ENCODE data around the gene PCNX4.

Gene PCNX4

DNA sequence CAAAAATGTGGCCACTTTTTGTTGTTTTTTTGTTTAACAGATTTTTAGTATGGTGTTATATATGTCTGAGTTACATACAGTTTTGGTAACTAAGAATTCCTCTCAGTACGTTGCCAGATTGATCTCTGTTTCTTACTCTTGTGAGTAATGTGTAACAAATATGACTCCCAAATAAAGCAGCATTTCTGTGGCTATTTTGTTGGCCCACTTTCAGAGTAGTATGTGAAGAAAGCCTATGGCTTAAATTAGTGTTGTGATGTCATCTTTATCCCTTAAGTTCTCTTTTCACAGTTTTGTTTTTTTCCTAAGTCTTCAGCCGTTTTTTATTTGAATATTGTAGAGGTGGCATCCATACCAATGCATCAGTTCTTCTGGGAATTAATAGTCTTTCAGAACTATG, 10.7 kb downstream of the PCNX4 start:
- DNase-seq (ENCODE audit: low read depth) = no peak

DNA sequence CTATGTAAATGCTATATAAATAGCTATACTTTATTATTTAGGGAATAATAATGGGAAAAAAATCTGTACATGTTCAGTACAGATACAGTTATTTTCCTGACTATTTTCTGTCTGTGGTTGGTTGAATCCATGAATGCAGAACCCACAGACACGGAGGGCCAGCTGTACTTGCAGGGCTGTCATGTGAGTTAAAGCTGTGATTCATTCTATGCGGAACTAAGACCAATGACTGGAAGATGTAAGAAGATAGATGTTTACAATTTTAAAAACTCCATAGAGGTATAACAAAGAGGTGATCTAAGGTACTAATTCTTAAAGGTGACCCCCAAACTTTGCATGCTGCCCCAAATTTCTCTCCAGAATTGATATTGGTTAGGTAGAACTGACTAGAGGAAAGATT, 14.6 kb downstream of the PCNX4 start:
- no peak for DNase-seq (ENCODE audit: low read depth)

DNA sequence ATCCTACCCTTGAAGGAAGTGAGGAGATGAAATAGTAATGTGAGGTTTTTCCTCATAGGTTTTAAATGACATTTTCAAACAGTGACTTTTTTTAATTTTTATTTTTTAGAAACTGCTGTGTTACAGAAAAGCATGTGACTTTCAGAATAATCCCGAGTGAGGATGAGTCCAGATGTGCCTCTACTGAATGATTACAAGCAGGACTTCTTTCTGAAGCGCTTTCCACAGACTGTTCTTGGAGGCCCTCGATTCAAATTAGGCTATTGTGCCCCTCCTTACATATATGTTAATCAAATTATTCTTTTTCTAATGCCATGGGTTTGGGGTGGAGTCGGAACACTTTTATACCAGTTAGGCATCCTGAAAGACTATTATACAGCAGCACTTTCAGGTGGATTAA, 15.8 kb downstream of the PCNX4 start:
- no peak for DNase-seq (ENCODE audit: low read depth)

DNA sequence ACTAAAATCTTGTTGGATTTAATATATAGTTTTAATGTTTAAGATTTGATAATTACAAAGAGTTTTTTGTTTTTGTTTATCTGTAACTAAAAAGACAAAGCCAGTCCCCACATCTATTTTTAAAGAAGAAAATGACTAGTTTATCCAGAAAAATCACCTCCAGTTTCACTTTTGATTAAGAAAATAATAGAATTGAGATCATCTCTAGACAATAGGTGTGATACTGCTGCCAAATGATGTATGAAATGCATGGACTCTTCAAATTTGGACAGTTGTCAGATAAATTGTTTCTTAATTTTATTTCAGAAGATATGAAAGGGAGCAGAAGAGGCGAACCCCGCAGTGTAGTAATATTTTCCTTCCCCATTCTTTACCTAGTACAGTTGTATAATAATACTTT, 20.0 kb downstream of the PCNX4 start:
- DNase-seq (ENCODE audit: low read depth) = no peak

DNA sequence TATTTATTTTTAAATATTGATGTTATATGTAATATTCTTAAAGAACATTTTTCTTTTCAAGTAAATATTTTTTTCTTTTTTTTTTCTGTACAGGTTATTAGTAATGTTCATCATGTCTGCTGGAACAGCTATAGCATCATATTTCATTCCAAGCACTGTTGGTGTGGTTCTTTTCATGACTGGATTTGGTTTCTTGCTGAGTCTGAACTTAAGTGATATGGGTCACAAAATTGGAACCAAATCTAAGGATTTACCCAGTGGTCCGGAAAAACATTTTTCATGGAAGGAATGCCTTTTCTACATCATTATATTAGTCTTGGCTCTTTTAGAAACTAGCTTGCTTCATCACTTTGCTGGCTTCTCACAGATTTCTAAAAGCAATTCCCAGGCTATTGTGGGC, 23.2 kb downstream of the PCNX4 start:
- DNase-seq (ENCODE audit: low read depth) = no peak

DNA sequence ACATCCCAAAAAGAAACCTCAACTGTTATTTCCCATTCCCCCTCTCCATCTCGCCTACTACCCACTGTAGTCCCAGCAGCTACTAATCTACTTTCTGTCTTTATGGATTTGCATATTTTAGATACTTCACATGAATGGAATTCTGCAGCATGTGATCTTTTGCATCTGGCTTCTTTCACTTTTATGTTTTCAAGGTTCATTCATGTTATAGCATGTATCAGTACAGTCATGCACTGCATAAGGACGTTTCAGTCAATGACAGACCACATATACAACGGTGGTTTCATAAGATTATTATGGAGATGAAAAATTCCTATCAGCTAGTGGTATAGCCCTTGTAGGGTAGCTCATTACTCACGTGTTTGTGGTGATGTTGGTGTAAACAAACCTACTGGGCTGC, 24.5 kb downstream of the PCNX4 start:
- DNase-seq (ENCODE audit: low read depth) = no peak

DNA sequence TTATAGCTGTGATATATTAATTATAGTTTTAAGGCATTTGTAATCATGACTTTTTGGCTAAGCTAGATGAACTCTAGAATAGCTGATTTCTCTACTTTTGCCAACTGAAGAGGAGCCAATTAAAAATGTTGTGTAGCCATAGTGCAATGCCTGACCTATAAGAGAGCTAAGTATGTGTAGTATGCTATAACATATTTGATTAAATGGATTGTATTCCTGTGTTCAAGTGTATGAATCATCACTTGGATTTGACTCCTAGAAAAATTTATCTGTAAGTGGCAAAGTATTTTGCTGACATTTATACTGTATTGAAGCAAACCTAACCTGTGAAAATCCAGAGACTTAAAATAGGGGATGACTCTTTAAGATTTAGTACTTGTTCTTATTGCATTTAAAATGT, 34.2 kb downstream of the PCNX4 start:
- no peak for DNase-seq (ENCODE audit: low read depth)

DNA sequence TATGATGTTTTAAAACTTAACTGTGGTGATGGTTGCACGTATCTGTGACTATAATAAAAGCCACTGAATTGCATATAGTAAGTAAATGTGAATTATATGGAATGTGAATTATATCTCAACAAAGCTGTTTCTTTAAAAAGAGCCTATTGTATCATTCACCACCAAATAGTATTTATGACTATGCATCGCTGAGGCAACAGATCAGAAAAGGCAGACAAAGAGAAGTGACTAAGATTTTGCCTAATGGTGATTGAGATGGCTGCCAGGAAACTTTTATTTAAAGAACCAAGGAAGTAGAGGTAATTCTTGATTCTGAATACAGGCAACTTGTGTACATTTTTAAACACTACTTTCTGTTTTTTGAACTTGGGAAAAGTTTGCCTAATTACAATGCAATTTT, 41.8 kb downstream of the PCNX4 start:
- no peak for DNase-seq (ENCODE audit: low read depth)

DNA sequence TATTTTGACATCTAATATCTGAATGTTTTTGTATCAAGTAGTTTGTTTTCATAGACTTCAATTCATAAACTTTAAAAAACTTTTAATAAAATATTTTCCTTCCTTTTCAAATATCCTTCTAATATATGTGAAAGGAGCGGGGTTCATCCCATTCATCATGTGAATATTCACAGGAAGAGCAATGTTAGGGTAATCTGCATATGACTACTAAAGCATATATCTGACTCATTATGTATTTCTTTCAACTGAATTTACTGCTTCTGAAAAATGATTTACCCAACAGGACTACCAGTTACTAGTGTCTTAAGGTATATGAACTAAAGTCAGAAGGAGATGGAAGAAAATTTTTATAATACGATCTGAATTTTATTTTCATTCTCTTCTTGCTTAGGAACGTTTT, 43.0 kb downstream of the PCNX4 start:
- no peak for DNase-seq (ENCODE audit: low read depth)

DNA sequence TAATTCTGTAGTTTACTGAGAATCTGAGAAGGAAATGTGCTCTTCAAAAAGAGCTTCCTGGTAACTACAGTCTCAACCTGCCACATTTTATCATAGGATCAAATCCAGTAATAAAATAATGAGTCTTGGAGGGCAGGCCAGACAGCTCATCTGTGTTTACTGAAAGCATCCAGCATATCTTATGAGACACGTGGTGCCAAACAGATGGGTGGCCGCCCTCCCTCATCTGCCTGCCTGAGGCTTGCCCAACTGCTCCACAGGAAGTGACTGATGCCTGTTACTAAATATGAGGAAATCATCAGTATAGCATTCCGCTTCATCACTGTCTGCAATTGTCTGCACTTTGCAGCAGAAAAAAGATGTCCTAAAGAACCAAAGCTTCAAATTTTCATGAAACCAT, 60.0 kb downstream of the PCNX4 start:
- peak; percentile 54 for DNase-seq (ENCODE audit: low read depth)

DNA sequence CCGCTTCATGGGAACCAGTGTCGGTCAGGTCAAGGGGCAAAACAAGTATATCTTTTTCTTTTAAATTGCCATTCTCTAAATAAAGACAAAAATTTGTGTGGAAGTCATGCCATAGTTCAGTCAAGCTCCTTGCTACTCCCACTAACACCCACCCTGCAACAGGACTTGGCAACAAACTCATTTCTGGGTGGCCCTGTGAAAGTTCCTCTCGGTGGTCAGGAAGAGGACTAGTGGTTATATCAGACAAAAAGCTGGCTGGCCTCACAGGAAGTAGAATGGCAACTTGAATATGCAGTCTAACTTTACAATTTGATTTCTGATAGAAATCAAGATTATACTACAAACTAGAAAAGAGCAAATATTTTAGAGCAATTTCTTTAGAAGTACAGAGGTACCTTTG, 62.3 kb downstream of the PCNX4 start:
- no peak for DNase-seq (ENCODE audit: low read depth)

DNA sequence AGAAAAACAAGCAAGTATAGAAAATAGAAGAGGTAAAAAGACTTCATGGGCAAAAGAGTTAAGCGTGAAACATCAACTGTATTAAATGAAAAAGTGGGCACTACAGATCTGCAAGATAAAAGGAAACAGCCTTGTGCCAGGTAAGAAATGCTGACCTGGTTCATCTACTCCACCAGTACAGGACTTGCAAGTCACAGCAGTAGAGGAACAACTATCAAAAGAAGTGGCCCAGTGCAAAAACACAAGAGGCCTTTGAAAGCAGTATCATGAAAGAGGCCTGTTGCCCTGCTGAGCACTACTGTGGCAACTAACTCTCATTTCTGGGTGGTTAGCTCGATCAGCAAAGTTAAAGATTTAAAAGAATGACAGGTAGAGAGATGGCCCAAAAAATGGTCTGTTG, 62.9 kb downstream of the PCNX4 start:
- no peak for DNase-seq (ENCODE audit: low read depth)

DNA sequence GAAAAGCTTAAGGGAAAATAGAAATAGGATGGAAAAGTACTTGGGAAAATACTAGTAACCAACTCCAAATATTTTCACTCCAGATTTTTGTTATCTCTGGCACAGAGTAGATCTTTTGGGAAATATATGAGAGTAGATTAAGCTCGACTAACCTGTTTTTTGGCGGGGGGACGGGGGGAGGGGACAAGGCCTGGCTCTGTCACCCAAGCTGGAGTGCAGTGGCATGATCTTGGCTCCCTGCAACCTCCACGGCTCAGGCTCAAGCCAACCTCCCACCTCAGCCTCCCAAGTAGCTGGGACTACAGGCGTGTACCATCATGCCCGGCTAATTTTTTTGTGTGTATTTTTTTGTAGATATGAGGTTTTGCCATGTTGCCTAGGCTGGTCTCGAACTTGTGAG, 68.7 kb downstream of the PCNX4 start:
- no peak for DNase-seq (ENCODE audit: low read depth)

DNA sequence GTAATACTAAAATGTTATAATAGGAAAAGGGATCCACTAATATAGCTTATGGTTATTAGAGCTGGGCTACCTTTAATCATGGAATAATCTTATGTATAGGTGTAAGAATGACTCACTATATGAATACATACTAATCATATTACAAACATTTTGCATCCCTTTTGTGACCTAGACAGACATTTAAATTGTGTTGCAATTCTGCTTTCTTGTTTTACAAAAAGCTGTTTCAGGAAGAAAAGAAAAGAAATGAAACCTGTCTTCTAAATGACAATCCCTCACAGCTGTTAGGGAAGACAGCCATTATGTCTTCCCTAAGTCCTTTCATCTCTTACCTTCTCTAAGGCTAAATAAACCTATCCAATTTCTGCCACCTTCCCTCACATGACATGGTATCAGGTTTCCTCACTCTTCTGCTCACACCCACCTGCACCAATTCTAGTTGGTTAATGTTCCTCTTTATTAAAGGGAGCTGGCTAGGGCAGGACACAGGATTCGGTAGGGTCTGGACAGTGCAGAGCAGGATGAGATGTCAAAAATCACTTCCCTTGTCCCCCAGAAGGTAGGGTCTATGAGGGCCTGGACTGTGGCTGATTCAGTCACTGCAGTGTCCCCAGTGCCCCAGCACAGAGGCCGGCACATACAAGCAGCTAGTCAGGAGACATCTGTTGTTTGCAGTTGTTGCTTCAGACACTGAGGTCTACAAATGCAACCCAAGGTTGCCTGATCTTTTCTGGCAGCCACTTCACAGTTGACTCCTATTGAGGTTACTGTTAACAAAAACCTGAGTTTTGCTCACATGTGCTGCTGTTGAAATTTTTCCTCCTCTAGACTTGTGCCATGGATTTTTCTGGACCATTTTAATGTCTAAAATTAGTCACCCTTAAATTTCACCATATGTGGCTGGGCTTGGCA, 69.7 kb downstream of the PCNX4 start:
- no peak for DNase-seq (ENCODE audit: low read depth)

DNA sequence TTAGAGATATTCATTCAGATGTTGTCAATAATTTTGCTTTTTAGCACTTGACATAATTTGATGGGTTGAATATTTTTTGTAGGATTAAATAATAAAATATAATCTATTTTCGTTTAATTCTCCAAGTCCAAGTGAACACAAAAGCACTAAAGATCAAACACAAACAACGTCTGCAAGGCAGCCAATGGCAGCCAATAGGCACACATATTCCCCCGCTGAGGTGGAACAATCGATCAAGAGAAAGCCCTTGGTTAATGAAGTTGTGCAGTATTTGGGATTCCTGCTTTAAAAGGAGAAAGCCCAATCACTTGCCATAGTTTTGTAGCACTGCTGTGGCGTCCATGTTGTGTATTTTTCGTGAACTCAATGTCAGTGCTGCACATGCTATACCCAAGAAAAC, 72.0 kb downstream of the PCNX4 start:
- no peak for DNase-seq (ENCODE audit: low read depth)

DNA sequence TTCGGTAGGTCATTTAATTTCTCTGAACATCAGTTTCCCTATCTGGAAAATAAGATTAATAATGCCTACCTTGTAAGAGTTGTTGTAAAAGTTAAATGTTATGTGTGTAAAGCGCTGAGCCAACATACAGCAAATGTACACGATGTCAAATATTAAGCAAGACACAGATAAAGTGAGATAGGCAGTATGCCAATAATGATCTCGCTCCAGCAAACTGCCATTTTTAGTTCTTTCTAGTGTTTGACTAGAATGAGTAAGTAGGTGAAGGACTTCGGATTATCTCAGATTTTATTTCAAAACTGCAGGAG, 72.6 kb downstream of the PCNX4 start:
- DNase-seq (ENCODE audit: low read depth) = no peak

DNA sequence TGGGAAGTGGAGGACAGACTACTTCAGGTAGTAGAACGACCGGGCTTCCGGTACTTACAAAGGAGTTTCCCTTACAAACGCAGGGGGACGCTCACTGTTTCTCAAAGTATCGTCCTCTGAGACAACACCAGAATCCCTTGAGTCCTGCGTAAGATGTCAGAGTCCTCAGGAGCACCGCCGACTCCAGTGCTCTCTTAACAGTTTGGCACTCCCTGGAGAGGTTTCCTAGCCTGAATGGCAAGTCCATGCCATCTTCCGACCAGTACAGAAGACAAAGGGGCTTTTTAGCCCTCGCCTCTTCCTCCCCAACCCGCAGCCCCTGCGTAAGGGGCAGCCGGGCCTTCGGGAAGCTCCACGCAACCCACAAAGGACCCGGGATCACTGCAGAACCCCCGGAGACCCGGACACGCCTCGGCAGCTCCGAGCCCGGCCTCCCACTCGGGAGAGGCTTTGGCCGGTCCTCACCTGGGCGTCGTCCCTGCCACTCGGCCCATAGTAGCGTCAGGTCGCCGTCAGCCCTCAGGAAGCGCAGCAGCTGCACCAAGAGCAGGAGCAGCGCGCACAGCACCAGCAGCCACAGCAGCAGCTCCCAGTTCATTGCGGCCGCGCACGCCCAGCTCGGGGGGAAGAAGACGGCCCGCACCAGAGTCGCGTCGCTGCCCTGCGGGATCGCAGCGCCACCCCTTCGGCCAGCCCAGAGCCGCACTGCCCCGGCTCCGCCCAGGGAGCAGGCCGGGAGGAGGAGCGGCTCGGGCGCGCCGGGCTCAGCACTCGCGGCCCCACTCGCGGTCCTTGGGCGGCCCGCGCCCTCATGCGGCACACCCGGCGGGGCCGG, 73.2 kb downstream of the PCNX4 start, which contains the start of gene DHRS7:
TSS of gene DHRS7 (minus strand) at position 687 of the 835 bp plus-strand sequence. CDS start at position 598, 89 bp downstream.
- DNase-seq (ENCODE audit: low read depth) = peak; percentile 57

DNA sequence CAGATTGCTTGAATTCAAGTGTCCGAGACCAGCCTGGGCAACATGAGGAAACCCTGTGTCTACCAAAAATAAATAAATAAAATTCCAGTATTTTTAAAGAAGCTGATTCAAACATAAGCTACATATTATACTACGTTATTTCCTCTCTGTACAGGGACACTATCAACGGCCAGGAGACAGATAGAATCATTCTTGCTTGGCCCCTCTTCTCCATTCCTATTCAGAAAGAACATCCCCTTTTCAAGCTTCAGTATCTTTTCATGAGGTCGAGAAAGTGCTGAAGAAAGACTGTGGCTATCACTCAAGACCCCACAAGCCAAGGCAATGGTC, 73.8 kb downstream of the PCNX4 start:
- DNase-seq (ENCODE audit: low read depth) = no peak

DNA sequence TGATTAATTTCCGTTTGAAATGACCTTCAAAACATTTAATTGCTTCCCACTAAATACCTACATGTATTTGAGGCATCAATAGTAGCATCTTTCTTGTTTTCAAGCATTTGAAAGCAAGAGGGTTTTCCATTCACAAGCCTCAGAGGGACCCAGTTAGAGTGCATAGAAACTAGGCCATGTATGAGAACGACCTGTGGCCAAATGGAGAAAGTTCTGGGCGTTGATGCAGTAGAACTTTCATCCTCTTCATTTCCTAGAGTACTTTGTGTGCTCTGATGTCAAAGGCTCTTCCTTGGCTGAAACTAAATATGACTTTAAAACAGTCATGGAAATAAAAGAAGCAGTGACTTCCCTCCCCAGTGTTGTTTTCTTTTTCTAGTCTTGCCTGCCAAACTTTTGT, 74.4 kb downstream of the PCNX4 start:
- DNase-seq (ENCODE audit: low read depth) = no peak

DNA sequence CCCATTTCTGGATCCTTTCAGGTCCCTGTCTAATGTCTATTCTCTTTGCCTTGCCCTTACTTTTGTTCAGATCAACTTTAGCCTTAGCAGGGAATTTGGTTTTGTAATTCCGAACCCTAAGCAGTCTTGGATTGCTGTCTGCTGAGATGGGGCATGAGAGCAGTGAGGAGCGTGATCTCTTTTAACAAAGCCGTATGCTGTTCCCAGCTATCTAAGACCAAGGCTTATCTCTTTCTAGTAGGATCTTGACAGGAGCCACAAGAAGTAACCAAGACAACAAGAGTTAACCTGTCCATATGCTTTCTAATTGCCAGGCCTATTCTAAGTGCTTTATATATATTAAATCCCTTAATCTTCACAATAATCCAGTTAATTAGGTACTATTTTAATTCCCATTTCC, 78.0 kb downstream of the PCNX4 start:
- DNase-seq (ENCODE audit: low read depth) = no peak

DNA sequence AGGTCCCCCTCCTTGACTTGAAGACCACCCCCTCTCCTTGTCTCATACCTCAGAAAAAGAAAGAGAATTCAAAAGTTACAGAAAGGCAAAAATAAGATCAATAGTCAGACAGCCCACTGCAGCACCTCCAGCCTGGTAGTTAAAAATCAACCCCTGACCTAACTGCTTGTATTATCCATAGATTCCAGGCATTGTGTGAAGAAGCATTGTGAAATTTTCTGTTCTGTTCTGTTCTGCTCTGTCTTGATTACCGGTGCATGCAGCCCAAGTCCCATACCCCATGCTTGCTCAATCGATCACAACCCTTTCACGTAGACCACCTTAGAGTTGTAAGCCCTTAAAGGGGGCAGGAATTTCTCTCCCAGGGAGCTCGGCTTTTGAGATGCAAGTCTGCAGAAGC, 79.2 kb downstream of the PCNX4 start:
- DNase-seq (ENCODE audit: low read depth) = no peak

DNA sequence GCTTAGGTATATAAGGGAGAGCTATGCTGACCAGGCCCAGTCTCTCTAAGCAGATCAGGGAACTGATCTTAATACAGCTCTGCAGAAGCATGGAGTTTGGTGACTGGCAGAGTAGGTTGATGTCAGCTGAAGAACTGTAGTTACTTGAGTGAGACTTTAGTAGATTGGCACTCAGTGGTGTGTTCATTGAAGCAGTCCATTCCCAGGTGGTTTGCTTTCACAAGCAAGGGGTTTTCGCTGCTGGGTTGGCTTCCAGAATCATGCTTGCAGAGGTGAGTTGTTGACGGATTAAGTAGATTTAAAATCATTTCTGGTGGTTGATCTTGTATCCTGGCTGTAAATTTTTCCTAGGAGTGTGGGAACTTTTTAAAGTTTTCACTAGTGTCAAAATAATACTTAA, 80.0 kb downstream of the PCNX4 start:
- no peak for DNase-seq (ENCODE audit: low read depth)
